K562 (cell line): ENCODE results near the gene NLRP6. TPM values are rescaled to one million over a fixed set of nuclear protein-coding genes. Genes with fewer than 3 reads are reported as not detected.

Source experiments
- FOXA1 ChIP-seq: fragments of 450-650 bp; IDR thresholded peaks from 2 replicates; pipeline ENCODE4 v1.6.1; 2016; ENCODE audit warnings: mild to moderate bottlenecking, borderline replicate concordance
- FOXK1 ChIP-seq: sonication (generic); formaldehyde crosslinking; IDR thresholded peaks from 2 replicates; pipeline ENCODE4 v1.8.0; 2022; ENCODE audit warnings: missing genetic modification reagents, mild to moderate bottlenecking, borderline replicate concordance
- FOXM1 ChIP-seq, 2 experiments: fragments of 450-650 bp in 1 of 2; sonication (generic) in 1 of 2; formaldehyde crosslinking in 1 of 2; IDR thresholded peaks; 2 replicates each; pipeline versions ENCODE4 v1.6.1 to v1.9.0; 2017 to 2022; ENCODE audit warnings: low read depth in 2 of 2, mild to moderate bottlenecking in 2 of 2, missing genetic modification reagents in 1 of 2, moderate library complexity in 1 of 2
- polyA plus RNA-seq, 8 experiments: library from polyadenylated mRNA; depleted of rRNA in 4 of 8; stranded (reverse) in 5 of 8; unstranded in 3 of 8; fragments of >200 nt; fragmentation: Nextera tagmentation in 2 of 8; fragmentation: Illumina TruSeq in 1 of 8; extraction: Ambion mirVana in 2 of 8; extraction: Trizol in 1 of 8; gene quantifications; 2 replicates each; pipeline versions ENCODE4 v1.2.1 to v1.2.3, GENCODE V29; 2011 to 2014; ENCODE audit warnings: inconsistent platforms in 1 of 8, missing spikeins in 1 of 8
- total RNA-seq, 7 experiments: library from RNA; depleted of rRNA in 6 of 7; stranded (reverse); fragments of >200 nt in 6 of 7; fragmentation: Illumina TruSeq in 2 of 7; extraction: Trizol in 2 of 7; gene quantifications; 2 replicates each; pipeline versions ENCODE4 v1.2.1 to v1.2.3, GENCODE V29; 2011 to 2021; ENCODE audit warnings: low replicate concordance in 1 of 7
- TF ChIP-seq, protein P1 (sequence below), 3 experiments: IDR thresholded peaks in 2 of 3; conservative IDR thresholded peaks in 1 of 3; 2 replicates each; pipeline ENCODE4 v1.5.1; 2011 to 2012; ENCODE audit warnings: low read length in 3 of 3, mild to moderate bottlenecking in 3 of 3, control low read depth in 2 of 3, improper control_type of control experiment in 1 of 3, inconsistent platforms in 1 of 3, low read depth in 1 of 3, mixed read lengths in 1 of 3, moderate library complexity in 1 of 3; ENCODE audit not compliant: insufficient read depth in 2 of 3
- TF ChIP-seq, protein P2 (sequence below): IDR thresholded peaks from 2 replicates; pipeline ENCODE4 v1.6.1; 2014; ENCODE audit warnings: antibody characterized with exemption

The NLRP6 gene
- total and polyA plus RNA-seq, 9 of the 15 experiments (the other 6 are each of a cell fraction or from before 2014, with no cell fraction given): 0.03 to 0.18 (median 0.15) TPM; not detected in 5

DNA sequence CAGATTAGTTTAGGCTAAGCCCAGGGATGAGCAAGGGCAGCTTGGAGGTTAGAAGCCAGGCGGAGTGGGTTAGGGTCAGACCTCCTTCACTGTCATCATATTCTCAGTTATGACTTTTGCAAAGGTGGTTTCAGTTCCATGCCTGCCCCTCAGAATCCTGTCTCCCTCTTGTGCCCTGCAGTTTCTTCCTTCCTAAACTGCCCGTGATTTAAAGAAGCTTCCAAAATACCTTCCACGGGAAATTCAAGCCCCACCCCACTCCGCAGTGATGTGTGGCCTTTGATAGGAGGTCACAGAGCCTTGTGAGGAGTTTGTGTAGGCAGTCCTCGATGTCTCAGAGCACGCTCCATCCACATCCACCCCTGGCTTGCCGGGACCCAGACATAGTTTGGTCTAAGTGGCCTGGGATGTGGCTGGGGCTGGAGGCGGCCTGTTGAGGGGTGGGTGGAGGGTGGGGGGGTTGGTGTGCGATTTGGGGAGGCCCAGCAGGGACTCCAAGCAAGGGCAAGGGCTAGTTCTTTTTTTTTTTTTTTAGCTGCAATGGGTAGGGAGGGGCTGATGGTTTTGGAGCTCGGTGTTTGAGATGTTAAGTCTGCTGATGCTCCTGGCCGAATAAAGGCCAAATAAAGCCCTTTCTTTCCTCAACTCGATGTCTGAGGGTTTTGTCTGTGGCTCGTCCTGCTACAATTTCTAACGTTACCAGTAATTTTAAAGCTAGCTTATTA, 34.0 kb downstream of the NLRP6 start (continued):
- TF ChIP-seq, protein P1, sequence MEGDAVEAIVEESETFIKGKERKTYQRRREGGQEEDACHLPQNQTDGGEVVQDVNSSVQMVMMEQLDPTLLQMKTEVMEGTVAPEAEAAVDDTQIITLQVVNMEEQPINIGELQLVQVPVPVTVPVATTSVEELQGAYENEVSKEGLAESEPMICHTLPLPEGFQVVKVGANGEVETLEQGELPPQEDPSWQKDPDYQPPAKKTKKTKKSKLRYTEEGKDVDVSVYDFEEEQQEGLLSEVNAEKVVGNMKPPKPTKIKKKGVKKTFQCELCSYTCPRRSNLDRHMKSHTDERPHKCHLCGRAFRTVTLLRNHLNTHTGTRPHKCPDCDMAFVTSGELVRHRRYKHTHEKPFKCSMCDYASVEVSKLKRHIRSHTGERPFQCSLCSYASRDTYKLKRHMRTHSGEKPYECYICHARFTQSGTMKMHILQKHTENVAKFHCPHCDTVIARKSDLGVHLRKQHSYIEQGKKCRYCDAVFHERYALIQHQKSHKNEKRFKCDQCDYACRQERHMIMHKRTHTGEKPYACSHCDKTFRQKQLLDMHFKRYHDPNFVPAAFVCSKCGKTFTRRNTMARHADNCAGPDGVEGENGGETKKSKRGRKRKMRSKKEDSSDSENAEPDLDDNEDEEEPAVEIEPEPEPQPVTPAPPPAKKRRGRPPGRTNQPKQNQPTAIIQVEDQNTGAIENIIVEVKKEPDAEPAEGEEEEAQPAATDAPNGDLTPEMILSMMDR (IDR thresholded peaks at IDR 0.05 in 2 of 3, conservative IDR thresholded peaks at IDR 0.05 in 1 of 3; ENCODE audit: insufficient read depth in 2 of 3, low read depth in 1 of 3, low read length in 3 of 3): no peak
- TF ChIP-seq FOXM1 (IDR thresholded peaks at IDR 0.05; ENCODE audit: low read depth) (no peak), FOXM1 (CRISPR knock-in tag; IDR thresholded peaks at IDR 0.05; ENCODE audit: low read depth) (no peak), FOXA1 (no peak), FOXK1 (CRISPR knock-in tag) (no peak)
- TF ChIP-seq, protein P2, sequence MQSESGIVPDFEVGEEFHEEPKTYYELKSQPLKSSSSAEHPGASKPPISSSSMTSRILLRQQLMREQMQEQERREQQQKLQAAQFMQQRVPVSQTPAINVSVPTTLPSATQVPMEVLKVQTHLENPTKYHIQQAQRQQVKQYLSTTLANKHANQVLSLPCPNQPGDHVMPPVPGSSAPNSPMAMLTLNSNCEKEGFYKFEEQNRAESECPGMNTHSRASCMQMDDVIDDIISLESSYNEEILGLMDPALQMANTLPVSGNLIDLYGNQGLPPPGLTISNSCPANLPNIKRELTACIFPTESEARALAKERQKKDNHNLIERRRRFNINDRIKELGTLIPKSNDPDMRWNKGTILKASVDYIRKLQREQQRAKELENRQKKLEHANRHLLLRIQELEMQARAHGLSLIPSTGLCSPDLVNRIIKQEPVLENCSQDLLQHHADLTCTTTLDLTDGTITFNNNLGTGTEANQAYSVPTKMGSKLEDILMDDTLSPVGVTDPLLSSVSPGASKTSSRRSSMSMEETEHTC: no peak
